Natural killer cell (primary cell): ENCODE measurements around the gene PRPS2. TPM values are rescaled to one million over a fixed set of nuclear protein-coding genes. Genes with fewer than 3 reads are reported as not detected.

Experiments
- ATAC-seq, 3 donors: fragments of 150-1000 bp in 2 of 3; fragments of 200-7000 bp in 1 of 3; cut with Tn5 transposase; 1 replicate in 1 of 3; 2 replicates in 2 of 3; pipeline ENCODE4 v1.10.0; 2021; ENCODE audit warnings: mild to moderate bottlenecking in 2 of 3, moderate library complexity in 2 of 3
- DNase-seq, 2 donors: peaks; one replicate each; pipeline versions ENCODE4 v3.0.0 to v3.0.0-alpha.2; 2013 to 2021; ENCODE audit warnings: mixed read lengths in 1 of 2
- H3K27ac ChIP-seq: one replicate; pipeline ENCODE4 v1.5.1; 2013; ENCODE audit warnings: mild to moderate bottlenecking, low read length
- H3K27me3 ChIP-seq: one replicate; pipeline ENCODE4 v1.6.1; 2013; ENCODE audit warnings: low read length; ENCODE audit not compliant: control insufficient read depth, insufficient read depth
- H3K36me3 ChIP-seq: one replicate; pipeline ENCODE4 v1.6.1; 2013; ENCODE audit warnings: low read length; ENCODE audit not compliant: control insufficient read depth, insufficient read depth
- H3K4me1 ChIP-seq: one replicate; pipeline ENCODE4 v1.6.1; 2013; ENCODE audit warnings: low read length; ENCODE audit not compliant: control insufficient read depth, insufficient read depth
- H3K4me3 ChIP-seq: one replicate; pipeline ENCODE4 v1.5.1; 2013; ENCODE audit warnings: low read length
- H3K9me3 ChIP-seq: one replicate; pipeline ENCODE4 v1.6.1; 2013; ENCODE audit warnings: low read length; ENCODE audit not compliant: control insufficient read depth, insufficient read depth
- H3K27ac Mint-ChIP-seq, 2 donors: one replicate each; pipeline ENCODE4 v1.8.0; 2022; ENCODE audit warnings: mild to moderate bottlenecking in 2 of 2, mixed read lengths in 2 of 2, moderate library complexity in 1 of 2
- H3K27me3 Mint-ChIP-seq, 2 donors: one replicate each; pipeline ENCODE4 v1.8.0; 2022; ENCODE audit warnings: low read depth in 2 of 2, mixed read lengths in 2 of 2
- H3K36me3 Mint-ChIP-seq: one replicate; pipeline ENCODE4 v1.8.0; 2022; ENCODE audit warnings: mixed read lengths
- H3K4me1 Mint-ChIP-seq, 2 donors: one replicate each; pipeline ENCODE4 v1.8.0; 2022; ENCODE audit warnings: mixed read lengths in 2 of 2
- H3K4me3 Mint-ChIP-seq: one replicate; pipeline ENCODE4 v1.8.0; 2022; ENCODE audit warnings: mild to moderate bottlenecking, moderate library complexity, mixed read lengths
- H3K9me3 Mint-ChIP-seq, 2 donors: one replicate each; pipeline ENCODE4 v1.8.0; 2022; ENCODE audit warnings: mixed read lengths in 2 of 2
- WGBS: methylation state at CpG from one replicate; pipeline ENCODE4 v1.1.7; 2013; ENCODE audit warnings: missing lambda C conversion rate; ENCODE audit not compliant: insufficient coverage; 5-methylcytosine and 5-hydroxymethylcytosine counted together
- intact Hi-C: fragments of 100-400 bp; cut with micrococcal nuclease; formaldehyde crosslinking; loops from one replicate; pipeline ENCODE4 v1.14.2; 2022
- total RNA-seq, 4 donors: library from RNA; stranded (reverse); fragments of 120-200 nt in 1 of 4; gene quantifications; one replicate each; pipeline versions ENCODE4 v1.2.3 to v1.2.4, GENCODE V29; 2013 to 2022
- TF ChIP-seq, protein P1 (sequence below): fragments of 200-600 bp; IDR thresholded peaks from one replicate; pipeline ENCODE4 v1.8.0; 2022; ENCODE audit warnings: antibody characterized with exemption

The PRPS2 gene
- total RNA-seq, 3 donors from 2014 or later (not counting 1 experiment from before 2014, with no cell fraction given) = 18.9 to 20.4 (median 20.1) TPM

DNA sequence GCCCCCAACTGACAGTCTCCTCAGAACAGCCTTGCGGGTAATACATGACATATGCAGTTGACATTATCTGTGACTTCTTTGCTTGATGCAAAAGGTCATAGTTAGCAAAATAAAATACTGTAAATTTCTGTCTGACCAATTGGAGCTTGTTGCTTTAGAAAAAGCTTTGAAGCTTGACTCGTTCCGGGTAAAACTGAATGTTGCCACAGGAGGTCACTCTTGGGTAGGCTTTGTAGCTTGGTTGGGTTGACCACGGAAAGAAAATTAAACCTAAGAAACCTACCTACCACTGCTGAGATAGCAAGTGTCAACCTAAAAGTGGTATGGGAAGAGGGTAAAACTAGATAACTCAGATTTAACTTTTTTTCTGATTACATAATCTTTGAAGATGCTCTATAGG lies 23.2 kb downstream of the PRPS2 start:
- H3K4me1 ChIP-seq = no peaks in the 10 kb centered on the region
- WGBS = 20% methylated on average over 1 of the region's 4 CpGs
- Mint-ChIP-seq H3K4me3 (no peak overlapping the region), H3K36me3 (no peaks in the 10 kb centered on the region), H3K4me1 (peaks cover 5% of the 10 kb centered on the region in 2 donors), H3K27ac (no peak overlapping the region), H3K9me3 (no peaks in the 10 kb centered on the region), H3K27me3 (no peaks in the 10 kb centered on the region)
- H3K9me3 ChIP-seq = no peaks in the 10 kb centered on the region
- TF ChIP-seq, protein P1, sequence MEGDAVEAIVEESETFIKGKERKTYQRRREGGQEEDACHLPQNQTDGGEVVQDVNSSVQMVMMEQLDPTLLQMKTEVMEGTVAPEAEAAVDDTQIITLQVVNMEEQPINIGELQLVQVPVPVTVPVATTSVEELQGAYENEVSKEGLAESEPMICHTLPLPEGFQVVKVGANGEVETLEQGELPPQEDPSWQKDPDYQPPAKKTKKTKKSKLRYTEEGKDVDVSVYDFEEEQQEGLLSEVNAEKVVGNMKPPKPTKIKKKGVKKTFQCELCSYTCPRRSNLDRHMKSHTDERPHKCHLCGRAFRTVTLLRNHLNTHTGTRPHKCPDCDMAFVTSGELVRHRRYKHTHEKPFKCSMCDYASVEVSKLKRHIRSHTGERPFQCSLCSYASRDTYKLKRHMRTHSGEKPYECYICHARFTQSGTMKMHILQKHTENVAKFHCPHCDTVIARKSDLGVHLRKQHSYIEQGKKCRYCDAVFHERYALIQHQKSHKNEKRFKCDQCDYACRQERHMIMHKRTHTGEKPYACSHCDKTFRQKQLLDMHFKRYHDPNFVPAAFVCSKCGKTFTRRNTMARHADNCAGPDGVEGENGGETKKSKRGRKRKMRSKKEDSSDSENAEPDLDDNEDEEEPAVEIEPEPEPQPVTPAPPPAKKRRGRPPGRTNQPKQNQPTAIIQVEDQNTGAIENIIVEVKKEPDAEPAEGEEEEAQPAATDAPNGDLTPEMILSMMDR = peak; percentile 48
- no peak overlapping the region for H3K4me3 ChIP-seq
- H3K27me3 ChIP-seq = no peaks in the 10 kb centered on the region
- H3K27ac ChIP-seq = no peak overlapping the region
- H3K36me3 ChIP-seq = no peaks in the 10 kb centered on the region
- ATAC-seq (peak; percentile 62 to 78 (median 65)), DNase-seq (peak in 1 of 2 donors; percentile 64)
- intact Hi-C loops = loop anchor here (1.0 to 10.0 kb wide), 3 partner anchors 80 to 1220 kb away; no protein-coding TSS in a partner anchor

GRCh38 chrX:12817528-12817927 lies 26.3 kb downstream of the PRPS2 start:
- intact Hi-C loops = loop anchor here (10.0 kb wide), 1 partner anchor 1217 kb away; no protein-coding TSS in a partner anchor
- 78% methylated on average over 5 of the region's 5 CpGs for WGBS
- TF ChIP-seq, protein P1 = no peak
- Histone ChIP-seq H3K9me3 (no peaks in the 10 kb centered on the region), H3K4me3 (no peak overlapping the region), H3K27me3 (no peaks in the 10 kb centered on the region), H3K27ac (no peak overlapping the region), H3K36me3 (peaks cover 7% of the 10 kb centered on the region), H3K4me1 (no peaks in the 10 kb centered on the region)
- peaks cover 0 to 5% of the 10 kb centered on the region in 2 donors for H3K4me1 Mint-ChIP-seq
- no peak overlapping the region for H3K4me3 Mint-ChIP-seq
- no peaks in the 10 kb centered on the region for H3K36me3 Mint-ChIP-seq
- no peaks in the 10 kb centered on the region for H3K27me3 Mint-ChIP-seq
- no peak overlapping the region for H3K27ac Mint-ChIP-seq
- no peaks in the 10 kb centered on the region for H3K9me3 Mint-ChIP-seq
- DNase-seq (no peak), ATAC-seq (no peak)

DNA sequence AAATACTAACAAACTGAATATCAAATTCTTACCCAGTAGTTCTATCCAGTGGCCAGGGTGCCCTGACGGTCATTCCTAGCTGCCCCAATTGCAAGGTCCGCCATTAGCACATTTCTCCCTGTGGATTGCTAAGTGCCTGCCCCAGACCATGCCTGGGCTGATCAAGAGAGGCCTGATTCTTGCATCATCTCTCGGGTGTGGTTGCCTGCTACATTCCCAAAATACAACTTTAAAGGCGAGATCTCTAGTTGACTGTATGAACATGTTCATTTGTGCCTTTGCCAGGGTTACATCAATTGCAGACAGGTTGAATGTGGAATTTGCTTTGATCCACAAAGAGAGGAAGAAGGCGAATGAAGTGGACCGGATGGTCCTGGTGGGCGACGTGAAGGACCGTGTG lies 28.0 kb downstream of the PRPS2 start:
- Histone ChIP-seq H3K4me1 (no peaks in the 10 kb centered on the region), H3K27me3 (no peaks in the 10 kb centered on the region), H3K27ac (no peak overlapping the region), H3K4me3 (no peak overlapping the region), H3K36me3 (peaks cover 7% of the 10 kb centered on the region), H3K9me3 (no peaks in the 10 kb centered on the region)
- TF ChIP-seq, protein P1 = no peak
- Mint-ChIP-seq H3K4me1 (peaks cover 0 to 5% of the 10 kb centered on the region in 2 donors), H3K27me3 (no peaks in the 10 kb centered on the region), H3K36me3 (no peaks in the 10 kb centered on the region), H3K9me3 (no peaks in the 10 kb centered on the region), H3K4me3 (no peak overlapping the region), H3K27ac (no peak overlapping the region)
- intact Hi-C loops = loop anchor here (10.0 kb wide), 1 partner anchor 1216 kb away; no protein-coding TSS in a partner anchor
- 98% methylated on average over 8 of the region's 9 CpGs for WGBS
- DNase-seq (no peak), ATAC-seq (no peak)

- no peaks in the 10 kb centered on the region for H3K9me3 Mint-ChIP-seq
- no peak overlapping the region for H3K4me3 Mint-ChIP-seq
- no peak for DNase-seq
- no peak overlapping the region for H3K27ac ChIP-seq
- TF ChIP-seq, protein P1 = no peak
- ATAC-seq = no peak
- H3K36me3 ChIP-seq = peaks cover 7% of the 10 kb centered on the region
- H3K27me3 Mint-ChIP-seq = no peaks in the 10 kb centered on the region
- H3K27ac Mint-ChIP-seq = no peak overlapping the region
- H3K36me3 Mint-ChIP-seq = no peaks in the 10 kb centered on the region
- WGBS = 95% methylated on average over 6 of the region's 7 CpGs
- intact Hi-C loops = no loop called here
- H3K27me3 ChIP-seq = no peaks in the 10 kb centered on the region
- no peak overlapping the region for H3K4me3 ChIP-seq
- H3K4me1 Mint-ChIP-seq = no peaks in the 10 kb centered on the region
- no peaks in the 10 kb centered on the region for H3K4me1 ChIP-seq
- H3K9me3 ChIP-seq = no peaks in the 10 kb centered on the region
These were observed 29.5 kb downstream of the PRPS2 start for GRCh38 chrX:12820737-12821136.
